ENCODE measurements around the gene LMNA.

DNA sequence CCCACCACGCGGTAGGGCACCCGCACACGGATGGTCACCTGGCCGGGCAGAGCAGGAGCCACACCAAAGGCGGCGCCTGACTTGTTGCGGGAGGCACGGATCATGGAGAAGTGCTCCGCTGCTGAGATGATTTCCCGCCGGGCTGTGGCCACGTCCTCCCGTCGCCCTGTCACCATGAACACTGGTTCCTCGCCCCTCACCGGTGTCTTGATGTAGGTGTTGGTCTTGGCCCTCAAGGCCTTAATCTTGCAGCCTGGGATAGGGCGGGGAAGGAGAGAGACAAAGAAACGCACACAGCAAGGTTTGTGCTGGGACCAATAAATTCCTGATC, 37.1 kb upstream of the LMNA start:
- TF ChIP-seq SUZ12 (IDR thresholded peaks at IDR 0.05) (no peak), BHLHE40 (IDR thresholded peaks at IDR 0.05; ENCODE audit: borderline replicate concordance) (no peak), LEF1 (IDR thresholded peaks at IDR 0.05; ENCODE audit: borderline replicate concordance) (no peak), FOXM1 (IDR thresholded peaks at IDR 0.05; ENCODE audit: borderline replicate concordance) (no peak), SP1 (IDR thresholded peaks at IDR 0.05) (no peak), L3MBTL2 (conservative IDR thresholded peaks at IDR 0.05) (no peak), TARDBP (IDR thresholded peaks at IDR 0.05) (no peak), CTBP1 (IDR thresholded peaks at IDR 0.05; ENCODE audit: borderline replicate concordance) (no peak), HDGF (IDR thresholded peaks at IDR 0.05; ENCODE audit: borderline replicate concordance) (no peak)
- TF ChIP-seq, protein P1, sequence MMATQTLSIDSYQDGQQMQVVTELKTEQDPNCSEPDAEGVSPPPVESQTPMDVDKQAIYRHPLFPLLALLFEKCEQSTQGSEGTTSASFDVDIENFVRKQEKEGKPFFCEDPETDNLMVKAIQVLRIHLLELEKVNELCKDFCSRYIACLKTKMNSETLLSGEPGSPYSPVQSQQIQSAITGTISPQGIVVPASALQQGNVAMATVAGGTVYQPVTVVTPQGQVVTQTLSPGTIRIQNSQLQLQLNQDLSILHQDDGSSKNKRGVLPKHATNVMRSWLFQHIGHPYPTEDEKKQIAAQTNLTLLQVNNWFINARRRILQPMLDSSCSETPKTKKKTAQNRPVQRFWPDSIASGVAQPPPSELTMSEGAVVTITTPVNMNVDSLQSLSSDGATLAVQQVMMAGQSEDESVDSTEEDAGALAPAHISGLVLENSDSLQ (IDR thresholded peaks at IDR 0.05): no peak
